HepG2 (cell line): Measurements from ENCODE around the gene METTL22.

Experiments
- CHD2 ChIP-seq: IDR thresholded peaks from 2 replicates; pipeline ENCODE4 v1.6.1; 2011; ENCODE audit warnings: low read depth, low read length, improper control_type of control experiment
- EP300 ChIP-seq, 3 experiments: sonication (generic) in 1 of 3; formaldehyde crosslinking in 1 of 3; IDR thresholded peaks; 2 replicates each; pipeline versions ENCODE4 v1.5.1 to v1.6.1; 2011 to 2020; ENCODE audit warnings: low read depth in 2 of 3, low read length in 2 of 3, borderline replicate concordance in 1 of 3, improper control_type of control experiment in 1 of 3, mild to moderate bottlenecking in 1 of 3, missing genetic modification reagents in 1 of 3, moderate library complexity in 1 of 3
- FOSL2 ChIP-seq: sonication (generic); formaldehyde crosslinking; IDR thresholded peaks from 2 replicates; pipeline ENCODE4 v1.4.0; 2020; ENCODE audit warnings: missing genetic modification reagents
- FOXA3 ChIP-seq: IDR thresholded peaks from 2 replicates; pipeline ENCODE4 v1.6.1; 2016; ENCODE audit warnings: missing genetic modification reagents, missing compliant biosample characterization
- JUN ChIP-seq: sonication (generic); formaldehyde crosslinking; IDR thresholded peaks from 2 replicates; pipeline ENCODE4 v1.4.0; 2020; ENCODE audit warnings: mild to moderate bottlenecking, missing genetic modification reagents
- SALL2 ChIP-seq: sonication (generic); formaldehyde crosslinking; IDR thresholded peaks from 2 replicates; pipeline ENCODE4 v1.8.1; 2023; ENCODE audit warnings: mild to moderate bottlenecking, missing genetic modification reagents, inconsistent platforms
- ZC3H4 ChIP-seq: sonication (generic); formaldehyde crosslinking; IDR thresholded peaks from 2 replicates; pipeline ENCODE4 v1.4.0; 2020; ENCODE audit warnings: missing genetic modification reagents, borderline replicate concordance

DNA sequence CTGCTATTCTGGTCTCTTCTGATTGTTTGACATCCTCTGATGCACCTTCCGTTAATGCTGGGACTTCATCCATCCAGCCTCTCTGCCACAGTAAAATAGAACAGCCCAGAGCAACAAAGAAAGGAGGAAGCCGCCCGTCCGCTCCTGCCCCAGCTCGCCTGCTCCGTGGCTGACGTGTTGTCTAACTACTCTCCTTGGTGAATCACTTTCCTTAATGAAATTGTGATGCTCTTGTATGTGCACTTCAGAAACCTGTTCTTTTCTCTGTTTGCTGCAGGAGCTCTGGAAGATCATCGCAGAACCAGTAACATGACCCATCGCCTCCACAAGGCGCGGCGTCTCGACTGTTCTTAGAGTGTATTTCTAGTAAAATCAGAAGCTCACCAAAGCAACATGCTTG, 24.3 kb downstream of the METTL22 start:
- TF ChIP-seq CHD2 (no peak), JUN (CRISPR knock-in tag) (no peak), FOSL2 (CRISPR knock-in tag) (no peak), ZC3H4 (CRISPR knock-in tag) (no peak), FOXA3 (CRISPR knock-in tag) (no peak), EP300 (IDR thresholded peaks at IDR 0.05; ENCODE audit: low read depth in 2 of 2, low read length in 2 of 2) (no peak), EP300 (CRISPR knock-in tag; IDR thresholded peaks at IDR 0.05; ENCODE audit: borderline replicate concordance) (no peak), SALL2 (CRISPR knock-in tag) (no peak)
